Sciatic nerve (tissue), 2 donors: ENCODE results near the gene C1orf174. TPM values are rescaled to one million over a fixed set of nuclear protein-coding genes. Genes with fewer than 3 reads are reported as not detected.
A peak's percentile ranks its signal among the peaks of the same experiment; 100 is the strongest.

Source experiments
- ATAC-seq: fragments of 200-7000 bp; cut with Tn5 transposase; one replicate; pipeline ENCODE4 v1.9.1; 2020; ENCODE audit warnings: mild to moderate bottlenecking, moderate library complexity
- DNase-seq: peaks from one replicate; pipeline ENCODE4 v3.0.0-alpha.2; 2020; ENCODE audit warnings: low spot score
- intact Hi-C: fragments of 100-400 bp; cut with DNase I; formaldehyde crosslinking; loops from one replicate; pipeline ENCODE4 v1.14.2; 2022
- total RNA-seq: library from RNA; stranded (reverse); fragmentation: NEBNext Ultra II Directional; extraction: Animal tissue kit (Norgen Biotek cat#: 25700); gene quantifications from one replicate; pipeline ENCODE4 v1.2.1, GENCODE V29; 2021
- donor health status: DM: no; HTN: no; CAD: no.
- donor health status: DM: no; HTN: no; CAD: no.

C1orf174 gene
- total RNA-seq, 1 donor from 2014 or later = 18.6 TPM

DNA sequence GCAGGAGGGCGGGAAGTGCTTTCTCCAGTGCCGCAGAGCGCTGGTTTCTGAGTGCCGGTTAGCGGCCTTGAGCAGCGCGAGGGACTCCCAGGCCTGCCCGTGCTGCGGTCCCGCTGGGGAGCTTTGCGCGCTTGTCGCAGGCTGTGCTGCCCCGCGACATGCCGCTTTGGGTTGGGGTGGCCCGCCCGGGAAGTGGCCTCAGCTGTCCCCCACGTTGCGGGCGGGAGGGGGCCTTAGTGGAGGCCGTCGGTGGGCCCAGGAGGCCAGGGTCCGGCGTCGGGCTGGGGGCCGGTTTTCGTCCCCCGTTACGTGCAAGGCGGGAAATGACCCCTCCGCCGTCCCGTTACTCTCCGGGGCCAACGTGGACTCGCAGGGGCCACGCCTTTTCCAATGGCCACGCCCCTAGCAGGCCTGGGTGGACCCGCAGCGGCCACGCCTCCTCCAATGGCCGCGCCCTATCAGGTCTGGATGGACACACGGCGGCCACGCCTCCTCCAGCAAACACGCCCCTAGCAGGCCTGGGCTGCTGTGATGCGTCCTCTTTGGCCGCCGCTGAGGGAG is 977 bp upstream of the C1orf174 start:
- intact Hi-C loops = no loop called here
- DNase-seq (peak; percentile 99), ATAC-seq (peak; percentile 92)

DNA sequence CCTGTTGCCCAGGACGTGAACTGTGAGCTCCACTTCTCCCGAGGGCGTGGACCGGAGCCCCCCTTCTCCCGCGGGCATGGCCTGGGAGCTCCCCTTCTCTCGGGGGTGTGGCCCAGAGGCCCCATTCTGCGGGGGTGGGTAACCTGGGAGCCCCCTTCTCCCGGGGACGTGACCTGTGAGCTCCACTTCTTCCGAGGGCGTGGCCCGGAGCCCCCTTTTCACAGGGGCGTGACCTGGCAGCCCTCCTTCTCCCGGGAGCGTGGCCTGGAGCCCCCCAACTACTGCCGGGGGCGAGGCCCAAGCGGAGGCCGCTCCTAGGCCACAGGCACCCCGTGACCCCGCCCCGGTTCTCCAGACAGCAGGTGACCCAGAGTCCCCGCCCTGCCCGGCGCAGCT is 320 bp downstream of the C1orf174 start:
- DNase-seq (no peak), ATAC-seq (no peak)
- intact Hi-C loops = no loop called here

DNA sequence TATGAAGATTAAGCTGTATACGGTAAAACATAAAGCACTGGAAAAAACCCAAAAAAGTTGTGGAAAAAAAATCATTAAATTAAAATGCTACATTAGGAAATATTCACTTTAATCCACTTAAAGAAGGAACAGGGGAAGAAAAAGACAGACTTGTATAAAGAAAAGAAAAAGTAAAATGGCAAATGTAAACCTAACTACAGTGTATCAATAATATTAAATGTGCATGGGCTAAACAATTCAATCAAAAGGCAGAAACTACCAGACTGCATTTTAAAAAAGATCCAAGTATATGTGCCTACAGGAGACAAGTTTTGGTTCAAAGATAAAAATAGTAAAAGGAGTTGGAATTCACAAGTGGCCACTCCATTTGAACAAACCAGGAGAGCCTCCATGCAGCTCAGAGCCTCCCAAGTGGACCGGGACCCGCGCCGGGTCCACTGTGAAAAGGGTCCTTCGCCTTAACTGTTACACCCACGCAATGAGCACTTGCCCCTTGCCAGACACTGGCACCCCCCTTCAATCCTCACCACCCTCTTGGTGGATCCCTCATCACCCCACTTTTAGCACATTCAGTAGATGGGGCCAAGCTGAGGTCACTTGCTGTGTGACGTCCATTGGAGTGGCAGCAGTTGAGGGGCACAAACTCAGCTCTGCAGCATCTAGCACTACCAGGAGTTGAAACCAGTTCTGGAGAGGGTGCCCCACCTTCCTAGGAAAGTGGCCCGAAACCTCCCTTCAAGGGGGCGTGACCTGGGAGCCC is 898 bp downstream of the C1orf174 start:
- intact Hi-C loops = no loop called here
- ATAC-seq (no peak), DNase-seq (no peak)

DNA sequence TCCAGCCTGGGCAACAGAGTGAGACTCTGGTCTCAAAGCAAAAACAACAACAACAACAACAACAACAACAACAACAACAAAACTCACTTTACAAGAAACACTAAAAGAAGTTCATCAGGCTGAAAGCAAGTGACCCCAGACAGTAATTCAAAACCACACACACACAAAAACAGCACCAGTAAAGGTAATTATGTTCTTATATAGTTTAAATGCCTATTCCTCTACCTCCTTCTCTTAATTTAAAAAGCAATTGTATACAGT is 1.7 kb downstream of the C1orf174 start:
- ATAC-seq = no peak
- DNase-seq = no peak
- intact Hi-C loops = no loop called here

DNA sequence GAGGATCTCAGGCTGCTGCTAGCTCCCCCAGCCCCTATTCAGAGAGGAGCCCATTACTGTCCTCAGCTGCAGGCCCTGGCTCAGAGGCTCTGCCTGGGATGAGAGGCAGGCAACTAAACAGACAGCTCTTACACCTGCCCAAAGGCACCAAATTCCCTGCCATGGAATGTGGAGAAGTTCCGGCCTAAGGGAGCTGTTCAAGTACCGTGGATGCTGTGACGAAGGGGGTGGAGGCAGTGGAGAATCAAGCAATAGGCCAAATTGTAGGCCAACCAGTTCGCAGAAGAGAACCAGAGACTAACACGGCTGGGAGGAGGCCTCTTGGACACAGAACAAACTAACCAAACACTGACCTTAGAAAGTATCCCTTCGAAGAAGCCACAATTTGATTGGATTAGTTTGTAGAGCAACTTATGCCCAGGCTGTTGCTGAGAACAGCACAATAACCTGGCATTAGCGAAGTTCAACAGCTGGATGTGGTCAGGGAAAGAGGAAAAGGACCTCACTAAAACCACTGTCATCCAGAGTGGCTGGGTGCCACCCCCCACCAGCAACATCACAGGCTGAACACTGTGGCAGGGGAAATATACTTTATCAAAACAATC is 3.6 kb downstream of the C1orf174 start:
- DNase-seq = no peak
- ATAC-seq = no peak
- intact Hi-C loops = no loop called here

DNA sequence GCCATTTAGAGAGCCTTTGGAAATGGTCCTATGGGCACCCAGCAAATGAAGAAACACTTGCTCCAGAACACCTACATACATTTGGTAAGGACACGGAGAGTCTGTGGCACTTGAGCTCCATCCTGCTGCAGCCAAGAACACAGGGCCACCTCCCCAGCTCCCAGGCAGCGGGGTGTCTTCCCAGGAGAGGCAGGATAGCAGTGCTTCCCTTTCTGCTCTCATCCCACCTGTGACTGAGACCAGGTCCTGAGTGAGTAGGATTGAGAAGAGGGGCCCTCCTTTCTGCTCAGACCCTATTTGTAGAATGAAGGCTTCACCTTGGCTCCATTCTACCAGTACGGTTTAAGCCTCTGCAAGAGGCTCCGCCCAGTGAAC is 4.1 kb downstream of the C1orf174 start:
- intact Hi-C loops = no loop called here
- DNase-seq = no peak
- ATAC-seq = no peak

DNA sequence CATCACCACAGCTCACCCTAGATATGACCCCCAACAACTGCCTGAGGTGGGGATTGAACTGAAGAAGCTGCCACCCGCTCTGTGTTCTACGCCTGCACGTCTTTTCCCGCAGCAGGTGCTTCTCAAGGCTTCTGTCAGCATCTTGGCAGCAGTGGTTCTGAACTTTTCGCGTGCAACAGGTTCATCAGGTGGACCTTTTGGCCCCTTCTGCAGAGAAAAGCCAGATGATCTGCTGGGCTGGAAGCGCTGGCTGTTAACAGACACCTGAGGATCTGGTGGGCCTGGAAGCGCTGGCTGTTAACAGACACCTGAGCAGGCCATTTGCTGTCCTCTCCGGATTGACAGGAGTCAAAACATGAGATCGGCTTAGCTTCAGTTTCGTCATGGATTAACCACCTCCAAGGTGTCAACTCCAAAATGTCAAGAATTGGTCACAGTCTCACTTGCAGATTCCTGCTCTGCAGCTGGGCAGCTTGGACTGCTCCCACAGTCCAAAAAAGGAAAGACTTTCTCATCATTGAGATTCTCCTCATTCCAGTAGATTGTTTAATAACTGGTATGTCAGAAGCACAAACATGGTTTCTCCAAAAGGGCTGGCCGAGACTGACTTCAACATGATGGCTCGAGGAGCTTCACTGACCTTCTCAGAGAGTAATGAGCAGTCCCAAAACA is 4.7 kb downstream of the C1orf174 start:
- intact Hi-C loops = no loop called here
- DNase-seq (no peak), ATAC-seq (no peak)

DNA sequence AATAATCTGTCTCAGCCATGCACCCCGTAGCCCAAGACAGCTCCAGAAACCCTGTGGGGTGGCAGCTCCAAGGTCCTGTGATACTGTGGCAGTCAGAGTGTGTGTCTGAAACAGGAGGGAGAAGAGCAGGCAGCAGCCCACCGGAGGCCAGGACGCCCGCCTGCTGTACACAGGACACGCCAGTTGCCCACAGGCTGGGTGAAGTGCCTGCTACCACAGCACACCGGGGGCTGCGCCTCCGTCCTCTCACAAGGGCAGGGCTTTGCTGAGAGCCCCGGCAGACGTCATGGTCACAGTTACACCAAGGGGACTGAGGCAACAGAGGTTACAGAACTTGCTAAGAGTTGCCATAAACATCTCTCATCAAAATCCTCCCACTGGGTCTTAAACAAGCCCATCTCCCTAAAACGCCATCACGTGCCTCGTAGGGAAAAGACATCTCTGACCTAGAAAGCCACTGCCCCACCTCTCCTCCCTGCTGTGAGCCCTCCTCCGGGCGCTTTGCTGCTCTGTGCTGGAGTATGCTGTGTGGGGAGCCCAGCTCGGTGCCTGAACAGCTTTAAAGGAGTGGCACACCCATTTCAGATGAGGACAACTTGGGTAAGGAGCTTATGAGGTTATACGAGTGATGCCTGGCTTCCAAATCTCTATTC is 5.3 kb downstream of the C1orf174 start:
- intact Hi-C loops = no loop called here
- DNase-seq (no peak), ATAC-seq (no peak)

DNA sequence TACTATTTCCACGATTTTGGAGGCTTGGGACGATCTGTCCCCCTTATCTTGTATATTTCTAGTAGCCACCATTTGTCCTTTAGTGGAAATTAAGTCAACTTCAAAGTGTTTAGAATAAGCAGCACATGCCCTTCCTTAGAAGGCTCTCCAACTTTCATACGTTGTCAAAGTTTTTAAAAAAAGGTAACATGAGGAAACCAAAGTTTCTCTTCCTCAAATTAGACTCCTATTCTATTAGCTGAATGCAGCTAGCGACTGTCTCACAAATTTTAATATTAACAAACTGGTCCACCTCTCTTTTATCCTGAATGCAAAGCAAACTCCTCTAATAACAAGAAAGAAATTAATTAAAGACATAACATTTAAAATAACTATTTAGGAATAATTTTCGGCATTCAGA is 6.9 kb downstream of the C1orf174 start:
- DNase-seq (no peak), ATAC-seq (no peak)
- intact Hi-C loops = no loop called here

DNA sequence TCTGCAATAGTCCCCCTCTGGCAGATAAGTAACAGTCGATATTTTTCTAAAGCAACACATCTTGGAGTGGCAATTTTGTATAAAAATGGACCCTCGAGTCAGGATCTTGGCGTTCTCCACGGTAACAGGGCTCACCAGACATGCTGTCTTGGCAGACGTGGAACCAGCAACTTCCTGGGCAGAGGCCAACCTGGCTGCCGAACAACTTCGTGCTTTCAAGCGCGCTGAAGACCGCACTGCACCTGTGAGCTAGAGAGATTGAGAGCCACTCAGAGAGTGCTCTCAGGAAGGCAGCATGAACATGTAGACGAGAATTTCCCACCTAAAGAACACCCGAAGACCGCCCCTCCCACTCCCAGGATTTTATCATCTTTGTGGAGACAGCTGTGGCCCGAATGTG is 7.3 kb downstream of the C1orf174 start:
- no peak for ATAC-seq

DNA sequence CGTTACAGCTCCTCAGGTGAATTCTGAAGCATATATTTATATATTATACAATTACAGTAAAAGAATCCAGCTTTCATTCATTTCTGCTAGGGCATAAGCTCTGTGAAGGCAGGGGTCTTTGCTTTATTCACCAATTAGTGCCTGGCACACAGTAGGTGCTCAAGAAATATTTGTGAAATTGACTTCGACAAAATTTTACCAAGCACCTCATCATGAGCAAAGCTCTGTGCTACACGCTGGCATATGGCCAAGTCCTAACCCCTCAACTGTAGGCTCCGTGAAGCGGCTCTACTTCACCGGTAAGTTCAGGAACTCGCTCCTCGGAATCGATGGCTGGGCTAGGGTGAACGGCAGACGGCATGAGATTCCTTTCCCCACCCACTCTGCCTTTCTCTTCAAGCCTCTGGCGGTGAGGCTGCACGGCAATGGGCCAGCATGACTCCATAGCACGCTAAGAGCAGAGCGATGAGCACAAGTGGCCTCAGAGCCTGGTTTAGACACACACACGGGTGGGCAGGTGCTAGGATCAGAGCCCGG is 8.7 kb downstream of the C1orf174 start:
- intact Hi-C loops = no loop called here
- ATAC-seq (no peak), DNase-seq (no peak)

More for the DNA sequence above, 7.3 kb downstream of the C1orf174 start:
- intact Hi-C loops = no loop called here
- no peak for DNase-seq

DNA sequence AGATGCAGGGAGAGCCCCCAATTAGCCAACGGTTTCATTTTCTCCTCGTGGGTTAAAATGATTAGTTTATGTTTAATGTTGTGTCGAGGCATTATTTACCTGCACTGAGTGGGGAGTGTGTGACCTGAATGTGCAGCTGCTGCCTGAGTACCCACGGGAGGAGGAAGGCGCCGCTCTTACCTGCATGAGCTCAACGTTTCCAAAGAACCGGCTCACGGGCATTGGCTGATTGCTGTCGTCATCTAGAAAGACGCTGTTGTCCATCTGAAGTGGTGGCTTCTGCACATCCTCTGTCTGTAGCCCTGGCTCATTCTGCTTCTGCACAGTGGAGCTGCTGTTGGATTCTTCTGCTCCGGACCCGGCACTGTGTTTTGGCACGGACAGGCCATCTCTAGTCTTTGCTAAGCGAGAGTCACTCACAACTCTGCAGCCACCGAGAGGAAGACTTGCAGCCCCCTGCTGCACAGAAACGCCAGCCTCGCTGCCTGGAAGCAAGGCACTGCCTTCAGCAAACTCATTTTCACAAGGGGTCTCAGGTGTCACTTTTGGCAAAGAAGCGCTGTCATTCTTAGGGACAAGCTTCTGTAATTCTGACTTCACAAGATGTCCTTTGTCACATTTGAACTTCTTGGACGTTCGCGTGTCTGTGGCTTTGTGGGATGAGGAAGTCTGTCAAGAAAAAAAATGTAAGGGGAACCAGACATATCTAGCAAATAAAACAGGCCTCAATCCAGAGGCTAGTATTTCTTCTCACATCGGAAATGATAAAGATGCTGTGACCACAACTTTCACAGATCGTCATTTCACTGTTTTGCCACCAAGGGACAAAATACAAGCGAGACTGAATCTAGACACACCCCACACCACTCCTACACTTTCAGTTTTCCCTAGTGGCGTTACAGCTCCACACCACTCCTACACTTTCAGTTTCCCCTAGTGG is 9.4 kb downstream of the C1orf174 start:
- DNase-seq (no peak), ATAC-seq (no peak)
- intact Hi-C loops = no loop called here

DNA sequence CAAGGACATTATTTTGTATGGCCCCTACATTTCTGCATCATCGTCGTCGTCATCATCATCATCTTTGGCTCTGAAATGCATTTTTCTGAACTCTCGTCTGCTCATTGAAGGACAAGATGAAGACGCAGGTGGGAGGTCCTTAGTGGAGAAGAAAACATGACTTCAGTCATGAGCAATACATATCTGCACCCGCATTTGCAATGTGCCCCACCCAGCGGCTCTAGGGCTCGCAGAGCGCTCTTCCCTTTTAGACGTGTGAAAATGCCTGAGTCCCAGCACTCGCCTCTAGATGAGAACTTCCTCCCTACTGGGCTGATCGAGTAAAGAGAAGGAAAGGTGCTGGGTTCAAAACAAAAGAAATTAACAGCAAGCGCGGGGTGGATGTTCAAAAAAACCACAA is 10.1 kb downstream of the C1orf174 start:
- DNase-seq (no peak), ATAC-seq (no peak)
- intact Hi-C loops = no loop called here

DNA sequence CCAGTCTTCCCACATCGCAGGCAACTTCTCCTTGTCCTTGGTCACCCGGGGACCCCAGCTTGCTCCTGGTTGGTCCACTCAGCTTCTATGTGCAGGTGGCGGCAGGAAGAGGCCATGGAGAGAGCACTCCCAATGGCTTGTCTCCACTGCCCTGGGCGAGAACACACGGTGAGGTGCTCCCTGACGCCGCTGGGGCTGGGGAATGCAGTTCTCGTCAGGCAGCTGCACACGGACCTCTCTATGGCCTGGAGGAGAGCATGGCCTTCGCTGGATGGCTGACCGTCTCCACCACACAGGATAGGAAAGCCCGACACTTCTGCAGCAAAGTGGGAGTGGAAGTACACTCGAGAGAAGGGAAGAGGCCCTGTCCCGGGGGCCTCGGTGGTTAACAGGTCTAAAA is 11.8 kb downstream of the C1orf174 start:
- DNase-seq = no peak
- ATAC-seq = no peak
- intact Hi-C loops = no loop called here

DNA sequence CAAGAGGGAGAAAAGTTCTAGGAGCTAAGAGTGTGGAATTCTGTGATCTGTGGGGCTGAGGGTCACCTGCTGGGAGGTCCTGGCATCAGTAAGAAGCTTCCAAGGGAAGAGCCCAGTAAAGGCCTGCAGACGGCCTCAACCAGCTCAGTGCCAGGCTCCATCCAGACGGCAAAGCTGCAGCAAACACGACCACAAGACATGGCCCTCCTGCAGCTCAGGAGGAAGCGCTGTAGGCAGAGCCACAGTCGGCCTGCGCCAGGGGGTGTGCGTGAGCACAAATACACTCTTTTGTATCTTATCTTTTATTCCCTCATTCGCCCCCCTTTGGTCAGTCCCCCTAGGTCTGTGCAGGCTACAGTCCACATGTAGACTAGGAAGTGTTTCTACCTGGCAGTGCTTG is 13.4 kb downstream of the C1orf174 start:
- intact Hi-C loops = no loop called here
- DNase-seq (peak; percentile 6), ATAC-seq (no peak)

DNA sequence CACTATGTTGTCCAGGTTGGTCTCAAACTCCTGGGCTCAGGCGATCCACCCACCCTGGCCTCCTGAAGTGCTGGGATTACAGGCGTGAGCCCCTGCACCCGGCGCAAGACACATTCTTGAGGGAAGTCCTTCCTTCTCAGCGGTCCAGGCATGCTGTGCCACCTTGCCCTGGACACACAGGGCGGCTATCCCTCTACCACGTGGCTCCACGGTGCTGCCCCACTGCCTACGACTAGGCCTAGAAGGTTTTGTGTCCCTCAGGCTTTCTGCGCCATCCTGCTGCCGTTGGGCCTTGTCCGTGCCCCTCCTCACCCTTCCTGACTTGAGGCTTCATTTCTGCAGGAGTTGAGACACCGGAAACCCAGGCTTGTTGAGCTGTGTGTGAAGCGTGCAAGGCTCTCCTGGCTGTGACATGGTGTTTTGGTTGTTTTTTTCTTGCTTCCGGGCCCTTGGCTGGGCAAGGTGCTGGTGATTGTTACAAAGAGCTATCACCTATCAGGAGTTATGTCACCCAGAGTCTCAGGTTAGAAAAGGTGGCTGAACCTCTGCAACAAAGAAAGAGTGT is 13.9 kb downstream of the C1orf174 start:
- no peak for ATAC-seq

DNA sequence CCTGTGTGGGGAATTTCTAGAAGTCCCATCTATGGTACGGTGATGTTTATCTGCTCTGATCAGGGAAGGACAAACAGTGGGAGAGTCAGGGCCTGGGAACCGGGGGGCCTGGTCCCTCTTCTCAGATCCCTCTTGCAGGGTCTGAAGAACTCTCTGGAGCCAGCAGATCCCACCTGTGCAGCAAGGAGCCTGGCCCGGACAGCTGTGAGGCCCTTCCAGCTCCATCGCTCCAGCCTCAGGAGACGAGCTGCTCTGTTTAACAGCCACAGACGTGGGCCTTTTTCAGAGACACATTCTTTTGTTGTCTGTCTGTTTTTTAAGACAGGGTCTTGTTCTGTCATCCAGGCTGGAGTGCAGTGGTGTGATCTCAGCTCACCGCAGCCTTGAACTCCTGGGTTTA is 14.5 kb downstream of the C1orf174 start:
- DNase-seq (peak; percentile 26), ATAC-seq (no peak)

More for the DNA sequence above, 13.9 kb downstream of the C1orf174 start:
- intact Hi-C loops = no loop called here
- peak; percentile 26 for DNase-seq

DNA sequence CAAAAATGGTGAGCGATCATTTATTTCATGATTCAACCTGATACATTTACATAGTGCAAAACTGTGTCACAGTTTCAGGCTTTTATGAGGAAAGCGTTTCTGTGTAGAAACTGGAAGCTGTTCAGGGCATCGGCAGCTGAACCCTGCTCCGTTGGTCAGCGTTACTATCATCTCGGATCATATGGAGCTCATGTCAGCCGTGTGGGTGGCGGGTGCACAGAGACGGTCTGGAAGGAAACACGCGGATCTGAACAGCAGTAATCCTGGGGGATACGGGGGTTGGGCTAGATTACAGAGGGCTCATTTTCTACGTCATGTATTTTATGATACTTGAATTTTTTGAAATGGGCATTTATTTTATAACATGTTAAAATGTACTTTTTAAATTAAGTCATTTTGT is 15.1 kb downstream of the C1orf174 start:
- intact Hi-C loops = no loop called here
- DNase-seq (peak; percentile 35), ATAC-seq (no peak)

More for the DNA sequence above, 14.5 kb downstream of the C1orf174 start:
- intact Hi-C loops = no loop called here
